Measurements from ENCODE around the gene KANTR. TPM values are rescaled to one million over a fixed set of nuclear protein-coding genes. Genes with fewer than 3 reads are reported as not detected.

The KANTR gene
- total and polyA plus RNA-seq, 9 of the 15 experiments (the other 6 are each of a cell fraction or from before 2014, with no cell fraction given), result 1.0 to 5.7 (median 3.4) TPM

GRCh38 chrX:53048169-53049126 lies 45.5 kb upstream of the KANTR start, which contains the start of gene GPR173:
TSS of gene GPR173 (plus strand) at chrX:53048789. CDS start at chrX:53076622, 27,833 bp downstream.
- H3K9me3 ChIP-seq (replicated peaks; ENCODE audit: control insufficient read depth, insufficient read depth, low read depth, low read length), result no peaks in the 10 kb centered on the region
- WGBS (ENCODE audit: insufficient coverage, low coverage, missing lambda C conversion rate), result 1% methylated on average over 16 of the region's 38 CpGs
- no peak within 1 kb of the TSS for H3K4me2 ChIP-seq (ENCODE audit: insufficient read depth, low read length)
- H4K20me1 ChIP-seq (replicated peaks; ENCODE audit: control insufficient read depth, insufficient read depth, low read length), result no peaks in the 10 kb centered on the region
- DNase-seq (ENCODE audit: extremely low read depth in 1 of 4, low spot score in 3 of 4), result no peak
- H3K27ac ChIP-seq (ENCODE audit: extremely low read depth, low read depth, low read length), result no peak within 1 kb of the TSS
- no peaks in the 10 kb centered on the region for H3K4me1 ChIP-seq (replicated peaks in 1 of 2; ENCODE audit: control insufficient read depth in 2 of 2, insufficient read depth in 2 of 2, low read length in 2 of 2)
- FAIRE-seq, result no peak
- no peak within 1 kb of the TSS for H3K4me3 ChIP-seq
- H3K36me3 ChIP-seq (ENCODE audit: control insufficient read depth, insufficient read depth, low read length), result no peaks in the 10 kb centered on the region
- H2AFZ ChIP-seq (ENCODE audit: low read depth, low read length), result no peak within 1 kb of the TSS
- H3K79me2 ChIP-seq (ENCODE audit: control insufficient read depth, insufficient read depth, low read length), result no peaks in the 10 kb centered on the region
- ChIA-PET POLR2A (no interaction called here), CTCF (ENCODE audit: low intra/inter-chr PET ratio) (no interaction called here)
- no peak for ATAC-seq
- intact Hi-C loops (cut with micrococcal nuclease) (no loop called here), in situ Hi-C loops (cut with MboI) (no loop called here)
- peaks cover 0 to 5% of the 10 kb centered on the region in 2 experiments; a peak in 2 of 5 replicates for H3K27me3 ChIP-seq (ENCODE audit: control insufficient read depth in 2 of 2, insufficient read depth in 2 of 2, low read length in 2 of 2)
- BruUV-seq (replicated peaks), result no TSS peak
- H3K9ac ChIP-seq (ENCODE audit: insufficient read depth in 1 of 2, low read depth in 2 of 2, low read length in 2 of 2), result no peak within 1 kb of the TSS
- TF ChIP-seq ATF7 (IDR thresholded peaks at IDR 0.05), result 0 out of 2 replicates have a peak, but pooled peaks have one; percentile 24
- TF ChIP-seq THRA (IDR thresholded peaks at IDR 0.05), result no peak
- TF ChIP-seq PRDM10 (IDR thresholded peaks at IDR 0.05; ENCODE audit: partially characterized antibody), result peak; percentile 95
- TF ChIP-seq NR2C1 (IDR thresholded peaks at IDR 0.05), result peak; percentile 32; the same call in 1 of the 2 replicates
- no peak for TF ChIP-seq NR2C1 (tag; IDR thresholded peaks at IDR 0.05)
- TF ChIP-seq HINFP (tag; conservative IDR thresholded peaks at IDR 0.05; ENCODE audit: low read depth), result no peak
- TF ChIP-seq CAMTA2 (CRISPR knock-in tag; conservative IDR thresholded peaks at IDR 0.05), result no peak
- no peaks in the 10 kb centered on the region for H3K9me1 ChIP-seq (ENCODE audit: control insufficient read depth, insufficient read depth, low read length)

Measured in K562 (cell line).